GM12874 (cell line): ENCODE data around the gene PPP3CB.

Source experiments
- CTCF ChIP-seq: IDR thresholded peaks from 2 replicates; pipeline ENCODE4 v1.5.1; 2011; ENCODE audit warnings: low read depth, mild to moderate bottlenecking, control low read depth, low read length, moderate library complexity; ENCODE audit not compliant: insufficient read depth

PPP3CB gene

GRCh38 chr10:73459683-73460314 is 36.0 kb downstream of the PPP3CB start:
- TF ChIP-seq CTCF = no peak

GRCh38 chr10:73456187-73456890 is 39.5 kb downstream of the PPP3CB start:
- TF ChIP-seq CTCF = no peak

GRCh38 chr10:73449113-73449512 is 46.7 kb downstream of the PPP3CB start:
- no peak for TF ChIP-seq CTCF

GRCh38 chr10:73448384-73448783 is 47.4 kb downstream of the PPP3CB start:
- TF ChIP-seq CTCF = no peak

- no peak for TF ChIP-seq CTCF
These were observed 48.9 kb downstream of the PPP3CB start for GRCh38 chr10:73446926-73447325.

GRCh38 chr10:73444457-73444856 is 51.4 kb downstream of the PPP3CB start:
- no peak for TF ChIP-seq CTCF

GRCh38 chr10:73439605-73440312 is 56.1 kb downstream of the PPP3CB start:
- TF ChIP-seq CTCF = no peak
